Colonic mucosa (tissue), 4 donors: ENCODE measurements around the gene CPT1A. TPM values are rescaled to one million over a fixed set of nuclear protein-coding genes. Genes with fewer than 3 reads are reported as not detected.

Source experiments
- DNase-seq: peaks from one replicate; pipeline ENCODE4 v3.0.0-alpha.2; 2020
- H3K27ac ChIP-seq: fragments of 200-600 bp; one replicate; pipeline ENCODE4 v1.8.0; 2021
- H3K27me3 ChIP-seq: fragments of 200-600 bp; one replicate; pipeline ENCODE4 v1.8.0; 2021
- H3K36me3 ChIP-seq: fragments of 200-600 bp; one replicate; pipeline ENCODE4 v1.8.0; 2021
- H3K4me1 ChIP-seq: fragments of 200-600 bp; one replicate; pipeline ENCODE4 v1.8.0; 2021; ENCODE audit warnings: mild to moderate bottlenecking
- H3K4me3 ChIP-seq: fragments of 200-600 bp; one replicate; pipeline ENCODE4 v1.8.0; 2021
- H3K9ac ChIP-seq, 2 donors: one replicate each; pipeline ENCODE4 v1.7.0; 2013; ENCODE audit warnings: control low read depth in 2 of 2, low read depth in 2 of 2, low read length in 2 of 2
- H3K9me3 ChIP-seq: fragments of 200-600 bp; one replicate; pipeline ENCODE4 v1.8.0; 2021
- intact Hi-C: fragments of 100-400 bp; cut with DNase I; formaldehyde crosslinking; loops from one replicate; pipeline ENCODE4 v1.14.1; 2022
- total RNA-seq, 2 donors: library from RNA; stranded (reverse); fragmentation: NEBNext Ultra II Directional in 1 of 2; extraction: Animal tissue kit (Norgen Biotek cat#: 25700) in 1 of 2; gene quantifications; one replicate each; pipeline ENCODE4 v1.2.1, GENCODE V29; 2021
- TF ChIP-seq, protein P1 (sequence below): fragments of 200-600 bp; IDR thresholded peaks from one replicate; pipeline ENCODE4 v1.8.0; 2022; ENCODE audit warnings: antibody characterized with exemption, mild to moderate bottlenecking
- donor health status: healthy.
- donor health status: DM: no; HTN: no; CAD: no.
- donor health status: DM: no; HTN: no; CAD: no.

The CPT1A gene
- total RNA-seq, 2 donors from 2014 or later = 197 to 213 TPM

DNA sequence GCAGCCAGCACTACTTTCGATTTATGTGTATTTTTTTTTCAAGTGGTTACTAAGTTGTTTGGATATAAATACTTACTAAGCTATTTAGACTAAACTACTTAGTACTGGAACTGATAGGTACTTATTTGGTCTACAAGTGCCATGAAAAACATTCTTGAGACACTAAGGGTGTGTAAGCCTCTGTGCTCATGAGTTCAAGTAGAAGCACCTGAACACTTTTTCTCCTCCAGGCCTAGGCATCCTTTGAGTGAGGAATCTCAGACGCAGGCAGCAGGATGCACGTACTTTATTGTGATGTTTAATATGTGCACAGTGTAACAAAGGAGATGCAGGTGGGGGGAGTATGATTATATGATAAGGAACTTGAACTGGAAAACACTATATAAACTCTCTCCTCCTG lies 98.2 kb downstream of the CPT1A start:
- Histone ChIP-seq H3K27ac (no peak overlapping the region), H3K27me3 (no peaks in the 10 kb centered on the region), H3K36me3 (no peaks in the 10 kb centered on the region), H3K9ac (no peak overlapping the region), H3K9me3 (no peaks in the 10 kb centered on the region), H3K4me3 (no peak overlapping the region), H3K4me1 (no peaks in the 10 kb centered on the region)
- intact Hi-C loops = no loop called here
- DNase-seq = no peak
- TF ChIP-seq, protein P1, sequence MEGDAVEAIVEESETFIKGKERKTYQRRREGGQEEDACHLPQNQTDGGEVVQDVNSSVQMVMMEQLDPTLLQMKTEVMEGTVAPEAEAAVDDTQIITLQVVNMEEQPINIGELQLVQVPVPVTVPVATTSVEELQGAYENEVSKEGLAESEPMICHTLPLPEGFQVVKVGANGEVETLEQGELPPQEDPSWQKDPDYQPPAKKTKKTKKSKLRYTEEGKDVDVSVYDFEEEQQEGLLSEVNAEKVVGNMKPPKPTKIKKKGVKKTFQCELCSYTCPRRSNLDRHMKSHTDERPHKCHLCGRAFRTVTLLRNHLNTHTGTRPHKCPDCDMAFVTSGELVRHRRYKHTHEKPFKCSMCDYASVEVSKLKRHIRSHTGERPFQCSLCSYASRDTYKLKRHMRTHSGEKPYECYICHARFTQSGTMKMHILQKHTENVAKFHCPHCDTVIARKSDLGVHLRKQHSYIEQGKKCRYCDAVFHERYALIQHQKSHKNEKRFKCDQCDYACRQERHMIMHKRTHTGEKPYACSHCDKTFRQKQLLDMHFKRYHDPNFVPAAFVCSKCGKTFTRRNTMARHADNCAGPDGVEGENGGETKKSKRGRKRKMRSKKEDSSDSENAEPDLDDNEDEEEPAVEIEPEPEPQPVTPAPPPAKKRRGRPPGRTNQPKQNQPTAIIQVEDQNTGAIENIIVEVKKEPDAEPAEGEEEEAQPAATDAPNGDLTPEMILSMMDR = no peak

DNA sequence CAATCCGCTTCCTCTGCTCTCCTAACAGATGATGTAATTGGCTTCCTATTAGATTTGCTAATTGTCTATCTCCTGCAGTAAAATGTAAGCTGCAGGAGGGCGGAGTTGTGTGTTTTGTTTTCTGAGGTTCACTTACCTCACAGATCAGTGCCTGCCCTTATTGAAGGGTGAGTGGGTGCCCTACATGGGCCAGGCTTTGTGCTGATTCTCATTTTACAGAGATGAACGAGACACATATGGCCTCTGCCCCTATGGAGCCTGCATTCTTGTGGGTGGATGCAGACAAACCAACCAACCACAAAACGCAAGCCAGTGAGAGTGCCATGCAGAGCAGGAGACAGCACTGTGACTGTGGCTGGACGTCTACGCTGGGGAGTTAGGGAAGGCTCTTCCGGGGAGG lies 100.3 kb downstream of the CPT1A start:
- no peaks in the 10 kb centered on the region for H3K9me3 ChIP-seq
- TF ChIP-seq, protein P1 = no peak
- H3K4me3 ChIP-seq = no peak overlapping the region
- no peak for DNase-seq
- no peak overlapping the region for H3K9ac ChIP-seq
- no peaks in the 10 kb centered on the region for H3K27me3 ChIP-seq
- H3K4me1 ChIP-seq = no peaks in the 10 kb centered on the region
- no peaks in the 10 kb centered on the region for H3K36me3 ChIP-seq
- H3K27ac ChIP-seq = no peak overlapping the region
- intact Hi-C loops = no loop called here

DNA sequence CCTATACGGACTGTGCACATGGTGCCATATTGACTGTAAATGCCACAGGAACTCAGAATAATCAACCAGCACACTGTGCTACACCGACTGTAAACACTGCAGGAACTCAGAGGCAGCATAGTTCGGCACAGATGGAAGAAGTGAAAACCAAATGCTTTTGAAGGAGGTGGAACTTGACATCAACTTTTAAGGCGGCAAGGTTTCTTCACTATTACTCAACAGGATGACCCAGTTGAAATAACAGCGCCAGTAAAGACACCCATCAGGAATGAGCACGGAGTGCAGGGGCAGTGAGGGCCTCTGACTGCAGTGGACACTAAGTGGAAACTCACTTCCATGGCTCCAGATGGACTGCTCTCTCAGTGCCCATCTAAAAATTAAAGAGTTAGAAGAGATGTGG lies 106.1 kb downstream of the CPT1A start:
- H3K36me3 ChIP-seq = no peaks in the 10 kb centered on the region
- no peaks in the 10 kb centered on the region for H3K9me3 ChIP-seq
- H3K4me1 ChIP-seq = no peaks in the 10 kb centered on the region
- no peak overlapping the region for H3K9ac ChIP-seq
- DNase-seq = no peak
- no peaks in the 10 kb centered on the region for H3K27me3 ChIP-seq
- TF ChIP-seq, protein P1 = no peak
- intact Hi-C loops = no loop called here
- H3K27ac ChIP-seq = no peak overlapping the region
- H3K4me3 ChIP-seq = no peak overlapping the region

DNA sequence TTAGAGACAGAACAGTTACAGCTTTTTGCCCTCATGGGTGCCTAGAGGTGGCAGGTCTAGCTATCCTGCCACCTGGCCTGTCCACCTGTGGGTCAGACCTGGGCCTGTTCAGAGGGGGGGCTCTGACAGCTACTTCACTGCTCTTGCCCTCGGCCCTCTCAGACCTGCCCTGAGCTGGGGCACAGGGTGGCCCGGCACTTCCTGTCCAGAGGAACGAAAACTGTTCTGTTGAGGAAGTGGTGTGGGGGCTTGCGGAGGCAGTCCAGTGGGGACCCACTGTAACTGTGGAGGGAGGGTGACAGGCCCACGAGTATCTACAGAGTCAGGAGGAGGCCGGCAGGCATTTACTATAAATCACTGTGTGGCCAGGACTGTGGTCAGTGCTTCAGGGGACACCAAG lies 106.6 kb downstream of the CPT1A start:
- H3K27ac ChIP-seq = no peak overlapping the region
- intact Hi-C loops = no loop called here

DNA sequence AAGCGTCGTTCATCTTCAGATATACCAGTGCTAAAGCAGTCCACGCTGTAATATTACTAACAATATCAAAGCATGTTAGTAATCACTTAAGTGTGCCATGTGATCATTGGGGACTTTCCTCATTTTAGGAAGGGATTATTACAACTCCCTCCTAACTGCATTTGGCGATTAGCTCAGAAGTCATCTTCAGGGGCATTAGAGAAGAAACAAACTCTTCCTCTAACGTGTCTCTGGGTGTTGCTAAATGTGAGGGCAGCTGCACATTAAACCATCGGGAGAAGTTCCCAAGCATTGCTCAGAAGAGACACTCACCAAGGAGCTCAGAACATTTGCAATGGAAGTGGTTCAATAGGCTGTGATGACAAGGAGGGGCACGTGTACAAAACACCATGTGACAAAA lies 107.6 kb downstream of the CPT1A start:
- DNase-seq = no peak
- intact Hi-C loops = no loop called here
- no peaks in the 10 kb centered on the region for H3K4me1 ChIP-seq
- TF ChIP-seq, protein P1 = no peak
- no peak overlapping the region for H3K4me3 ChIP-seq
- H3K36me3 ChIP-seq = no peaks in the 10 kb centered on the region
- H3K27me3 ChIP-seq = no peaks in the 10 kb centered on the region
- no peak overlapping the region for H3K27ac ChIP-seq
- H3K9me3 ChIP-seq = no peaks in the 10 kb centered on the region
- H3K9ac ChIP-seq = no peak overlapping the region

More for the DNA sequence above, 106.6 kb downstream of the CPT1A start:
- DNase-seq = no peak
- no peaks in the 10 kb centered on the region for H3K4me1 ChIP-seq
- no peaks in the 10 kb centered on the region for H3K9me3 ChIP-seq
- H3K27me3 ChIP-seq = no peaks in the 10 kb centered on the region
- no peaks in the 10 kb centered on the region for H3K36me3 ChIP-seq
- no peak overlapping the region for H3K9ac ChIP-seq
- H3K4me3 ChIP-seq = no peak overlapping the region
- TF ChIP-seq, protein P1 = no peak

DNA sequence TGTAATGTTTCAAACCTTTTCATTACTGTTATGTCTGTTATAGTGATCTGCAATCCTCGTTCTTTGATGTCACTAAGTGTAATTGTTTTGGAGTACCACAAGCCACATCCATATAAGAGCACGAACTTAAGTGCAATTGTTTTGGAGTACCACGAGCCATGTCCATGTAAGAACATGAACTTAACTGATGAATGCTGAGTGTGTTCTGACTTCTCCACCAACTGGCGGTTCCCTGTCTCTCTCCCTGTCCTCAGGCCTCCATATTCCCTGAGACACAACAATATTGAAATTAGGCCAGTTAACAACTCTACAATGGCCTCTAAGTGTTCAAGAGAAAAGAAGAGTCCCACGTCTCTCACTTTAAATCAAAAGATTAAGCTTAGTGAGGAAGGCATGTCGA lies 113.9 kb downstream of the CPT1A start:
- H3K4me3 ChIP-seq = no peak overlapping the region
- intact Hi-C loops = no loop called here
- TF ChIP-seq, protein P1 = no peak
- H3K27me3 ChIP-seq = no peaks in the 10 kb centered on the region
- no peak for DNase-seq
- H3K27ac ChIP-seq = no peak overlapping the region
- H3K4me1 ChIP-seq = no peaks in the 10 kb centered on the region
- no peak overlapping the region for H3K9ac ChIP-seq
- H3K36me3 ChIP-seq = no peaks in the 10 kb centered on the region
- no peaks in the 10 kb centered on the region for H3K9me3 ChIP-seq
